CD4-positive, alpha-beta T cell treated with Interleukin-2 at 100 ng/mL for 4 hours (primary cell): ENCODE results near the gene ADH1B.
"Not testable (repeated sequence)": the region's sequence is repeated elsewhere in the genome, so short reads cannot be mapped to it uniquely, and the experiment has no call there.

Source experiments
- DNase-seq: peaks from one replicate; pipeline ENCODE4 v3.0.0-alpha.2; 2020; ENCODE audit warnings: low spot score

The ADH1B gene

DNA sequence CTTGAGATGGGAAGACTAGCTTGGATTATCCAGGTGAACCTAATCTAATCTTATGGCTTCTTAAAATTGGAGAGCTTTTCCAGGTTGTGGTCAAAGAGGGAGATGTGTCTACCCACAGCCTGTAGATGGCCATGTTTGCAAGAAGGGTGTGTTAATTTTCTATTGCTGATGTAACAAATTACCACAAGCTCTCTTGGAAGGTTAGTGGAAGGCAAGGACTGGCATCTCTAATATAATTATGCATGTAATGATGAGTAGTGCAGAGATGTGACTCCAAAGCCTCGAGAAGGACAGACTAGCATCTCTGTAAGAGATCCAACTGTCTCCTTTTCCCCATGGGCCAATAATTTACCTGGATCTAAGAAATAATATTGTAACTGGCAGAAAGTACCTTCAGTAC, 3.2 kb upstream of the ADH1B start:
- no peak for DNase-seq

DNA sequence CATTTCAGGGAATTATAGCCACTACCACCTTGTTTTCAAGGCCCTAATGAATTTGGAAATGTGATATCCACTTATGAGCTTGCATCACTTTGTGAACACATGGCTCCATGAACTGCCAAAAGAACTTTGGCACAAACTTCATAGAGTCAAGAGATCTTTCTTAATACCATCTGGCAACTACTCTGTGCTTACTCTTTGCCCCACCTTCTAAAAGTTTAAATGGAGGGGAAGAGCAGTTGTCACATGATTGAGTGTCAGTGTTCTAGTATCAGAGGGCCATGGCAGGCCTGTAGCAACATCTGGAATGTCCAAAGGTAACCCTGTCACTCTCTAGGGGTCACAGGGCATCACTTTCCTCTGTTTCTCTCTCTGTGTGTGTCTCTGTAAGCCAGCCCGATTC, 2.6 kb upstream of the ADH1B start:
- no peak for DNase-seq

DNA sequence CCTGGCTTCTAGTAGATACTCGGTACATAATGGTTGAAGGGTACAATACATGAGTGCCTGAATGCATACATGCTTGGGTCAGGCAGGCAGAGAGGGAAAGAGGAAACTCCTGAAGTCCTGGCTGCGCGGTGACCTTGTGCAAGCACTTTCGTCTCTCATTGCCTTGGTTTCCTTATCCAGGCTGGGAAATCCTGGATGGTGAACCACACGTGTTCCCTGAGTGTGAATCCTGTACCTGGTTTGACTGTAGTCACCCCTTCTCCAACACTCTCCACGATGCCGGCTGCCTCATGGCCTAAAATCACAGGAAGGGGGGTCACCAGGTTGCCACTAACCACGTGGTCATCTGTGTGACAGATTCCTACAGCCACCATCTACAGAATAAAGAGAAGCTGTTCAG, 3.4 kb downstream of the ADH1B start:
- not testable (repeated sequence) for DNase-seq

DNA sequence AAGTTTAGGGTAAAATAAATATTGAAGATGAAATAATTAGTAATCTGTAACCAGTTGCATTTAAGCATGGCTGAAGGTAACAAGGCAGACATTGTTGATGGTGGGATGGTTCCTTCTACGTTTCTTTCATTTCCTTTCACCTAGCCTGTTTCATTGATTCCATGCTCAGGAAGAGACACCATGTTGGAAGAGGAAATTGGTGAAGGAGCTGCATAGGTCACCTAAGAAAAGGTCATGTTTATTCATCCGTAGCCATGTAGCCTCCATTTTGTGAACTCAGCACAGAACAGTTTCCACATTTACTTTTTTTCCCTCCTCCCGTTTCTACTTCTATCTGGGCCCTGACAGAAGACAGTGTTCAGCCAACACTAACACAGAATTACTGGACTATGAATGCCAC, 3.8 kb downstream of the ADH1B start:
- DNase-seq = no peak

DNA sequence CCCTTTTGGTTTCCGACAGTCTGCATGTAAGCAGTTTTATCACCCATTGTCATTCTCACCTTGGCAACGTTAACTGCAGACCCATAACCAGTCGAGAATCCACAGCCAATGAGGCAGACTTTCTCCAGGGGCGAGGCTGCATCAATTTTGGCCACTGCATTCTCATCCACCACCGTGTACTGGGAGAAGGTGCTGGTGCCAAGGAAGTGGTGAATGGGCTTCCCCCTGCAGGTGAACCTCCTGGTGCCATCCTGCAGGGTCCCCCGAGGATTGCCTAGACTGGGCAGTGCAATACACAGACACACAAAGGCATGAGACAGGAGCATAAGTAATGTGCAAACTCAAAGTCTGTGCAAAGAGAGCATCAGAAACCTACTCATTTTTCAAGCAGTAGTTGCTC, 5.4 kb downstream of the ADH1B start:
- no peak for DNase-seq

DNA sequence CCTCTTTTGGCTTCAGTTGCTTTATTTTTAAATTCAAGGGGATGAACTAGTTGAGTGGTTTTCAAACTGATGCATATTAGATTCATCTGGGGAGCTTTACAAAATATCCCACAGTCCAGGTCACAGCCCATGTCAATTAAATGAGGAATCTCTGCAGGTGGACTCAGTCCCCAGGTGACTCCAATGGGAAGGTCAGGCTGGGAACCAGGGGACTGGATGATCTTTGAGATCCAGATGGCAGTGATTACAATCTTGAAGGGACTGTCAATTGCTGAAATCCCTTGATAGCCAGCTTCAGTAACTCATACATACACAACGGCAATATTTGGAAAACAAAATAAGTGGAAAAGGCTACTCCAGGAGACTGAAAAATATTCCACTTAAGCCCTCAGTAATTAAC, 7.0 kb downstream of the ADH1B start:
- no peak for DNase-seq

DNA sequence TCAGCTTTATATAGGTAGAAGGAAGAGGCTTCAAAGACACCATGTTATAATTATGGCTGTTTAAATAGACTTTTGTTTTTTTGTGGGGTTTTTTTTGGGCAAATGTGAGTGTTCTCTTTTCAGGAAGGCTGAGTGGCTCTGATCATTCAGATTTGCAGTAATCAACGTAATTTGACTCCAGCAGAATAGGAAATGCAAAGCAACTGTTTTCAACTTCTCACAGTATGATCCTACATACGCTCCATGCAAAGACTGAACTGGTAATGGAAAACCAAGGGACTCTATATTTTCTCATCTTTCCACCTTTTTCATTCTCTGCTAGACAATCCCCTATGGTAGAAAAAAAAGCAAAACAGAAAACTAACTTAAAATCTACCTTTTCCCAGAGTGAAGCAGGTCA, 10.8 kb downstream of the ADH1B start:
- no peak for DNase-seq

DNA sequence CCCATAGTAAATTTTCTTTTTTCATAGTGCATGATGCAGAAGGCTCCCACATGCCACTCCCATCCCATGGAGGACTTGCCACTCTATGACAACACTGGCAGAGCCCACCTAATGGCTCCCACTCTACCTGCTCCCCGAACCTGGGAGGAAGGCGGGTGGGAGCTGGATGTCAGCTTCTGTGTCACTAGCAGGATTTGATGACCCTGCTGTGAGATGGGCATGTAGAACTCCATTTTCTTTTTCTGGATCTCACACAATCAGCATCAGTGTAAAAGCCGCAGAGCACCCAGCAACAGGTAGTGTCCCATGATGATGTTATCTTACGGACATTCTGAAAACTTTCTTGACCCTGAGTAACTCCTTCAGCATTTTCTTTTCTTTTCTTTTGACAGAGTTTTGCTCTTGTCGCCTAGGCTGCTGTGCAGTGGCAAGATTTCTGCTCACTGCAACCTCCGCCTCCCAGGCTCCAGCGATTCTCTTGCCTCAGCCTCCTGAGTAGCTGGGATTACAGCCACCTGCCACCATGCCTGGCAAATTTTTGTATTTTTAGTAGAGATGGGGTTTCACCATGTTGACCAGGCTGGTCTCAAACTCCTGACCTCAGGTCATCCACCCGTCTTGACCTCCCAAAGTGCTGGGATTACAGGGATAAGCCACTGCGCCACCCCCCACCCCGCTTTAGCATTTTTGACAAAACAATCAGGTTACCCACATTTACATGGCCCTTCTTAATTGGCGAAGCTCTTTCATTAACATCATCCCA, 15.4 kb downstream of the ADH1B start:
- no peak for DNase-seq

DNA sequence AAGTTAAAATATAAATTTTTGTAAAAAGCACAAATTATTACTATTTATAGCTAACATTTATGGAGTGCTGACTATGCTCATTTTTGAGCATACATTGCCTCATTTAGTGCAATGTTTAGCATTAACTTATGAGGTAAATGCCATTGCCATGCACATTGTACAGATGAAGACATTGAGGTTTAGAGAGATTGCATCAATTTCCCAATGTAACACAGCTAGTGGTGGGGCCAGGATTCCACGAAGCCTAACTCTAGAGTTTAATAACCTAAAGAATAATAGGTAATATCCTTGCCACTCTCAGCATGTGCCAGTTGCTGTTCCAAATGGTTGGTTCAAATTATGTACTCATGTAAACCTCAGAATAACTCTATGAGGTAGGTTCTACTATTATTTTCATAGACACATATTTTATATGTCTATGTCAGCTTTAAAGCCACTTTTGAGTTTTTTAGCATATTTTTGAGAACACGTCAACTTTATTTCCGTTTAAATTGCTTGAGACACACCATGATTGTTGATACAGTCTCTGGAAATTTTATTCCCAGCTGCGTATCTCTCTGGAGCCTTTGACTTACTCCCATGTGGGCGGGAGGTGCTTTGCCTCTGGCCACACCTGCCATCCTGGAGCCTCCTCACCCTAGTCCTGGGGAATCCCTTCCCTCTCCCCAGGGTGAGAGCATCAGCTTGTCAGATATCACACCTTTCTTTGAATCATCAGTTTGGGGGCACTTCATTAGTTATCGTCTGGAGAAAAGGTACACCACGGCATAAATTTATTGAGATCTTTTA, 19.6 kb downstream of the ADH1B start:
- no peak for DNase-seq

DNA sequence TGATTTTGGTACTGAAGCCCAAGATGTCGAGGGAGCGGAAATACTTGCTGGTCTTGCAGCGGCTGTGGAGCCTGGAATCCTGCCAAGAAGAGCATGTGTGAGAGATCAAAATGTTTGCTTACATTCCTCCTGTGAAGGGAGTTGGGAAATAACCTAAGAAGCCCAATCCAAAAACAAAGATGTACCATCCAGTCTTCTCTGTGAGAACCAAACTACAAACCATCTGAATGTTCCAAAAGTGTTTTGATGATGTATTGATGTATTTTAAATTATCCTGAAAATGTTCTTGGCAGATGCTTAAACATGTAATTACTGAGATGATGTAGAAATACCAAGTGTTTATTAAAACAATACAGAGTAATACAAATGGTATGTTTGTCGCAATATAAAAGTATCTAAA, 20.3 kb downstream of the ADH1B start:
- no peak for DNase-seq

DNA sequence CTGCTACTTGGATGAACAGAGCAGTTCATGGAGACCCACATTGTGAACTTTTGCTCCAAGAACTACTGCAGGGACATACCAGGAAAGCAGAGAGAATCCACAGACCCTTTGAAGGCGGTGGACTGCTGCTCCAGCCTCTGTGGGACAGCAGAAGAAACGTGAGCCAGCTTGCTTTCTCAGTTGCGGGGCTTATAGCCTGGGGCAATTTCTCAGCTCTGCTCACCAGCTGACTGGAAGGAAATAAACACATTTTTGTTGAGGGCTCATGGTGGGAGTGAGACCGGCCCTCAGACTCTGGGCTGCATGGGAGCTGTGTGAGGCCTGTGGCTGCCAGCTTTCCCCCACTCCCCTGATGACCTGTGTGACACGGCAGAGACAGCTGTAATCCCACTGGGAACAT, 27.8 kb downstream of the ADH1B start:
- DNase-seq = no peak

DNA sequence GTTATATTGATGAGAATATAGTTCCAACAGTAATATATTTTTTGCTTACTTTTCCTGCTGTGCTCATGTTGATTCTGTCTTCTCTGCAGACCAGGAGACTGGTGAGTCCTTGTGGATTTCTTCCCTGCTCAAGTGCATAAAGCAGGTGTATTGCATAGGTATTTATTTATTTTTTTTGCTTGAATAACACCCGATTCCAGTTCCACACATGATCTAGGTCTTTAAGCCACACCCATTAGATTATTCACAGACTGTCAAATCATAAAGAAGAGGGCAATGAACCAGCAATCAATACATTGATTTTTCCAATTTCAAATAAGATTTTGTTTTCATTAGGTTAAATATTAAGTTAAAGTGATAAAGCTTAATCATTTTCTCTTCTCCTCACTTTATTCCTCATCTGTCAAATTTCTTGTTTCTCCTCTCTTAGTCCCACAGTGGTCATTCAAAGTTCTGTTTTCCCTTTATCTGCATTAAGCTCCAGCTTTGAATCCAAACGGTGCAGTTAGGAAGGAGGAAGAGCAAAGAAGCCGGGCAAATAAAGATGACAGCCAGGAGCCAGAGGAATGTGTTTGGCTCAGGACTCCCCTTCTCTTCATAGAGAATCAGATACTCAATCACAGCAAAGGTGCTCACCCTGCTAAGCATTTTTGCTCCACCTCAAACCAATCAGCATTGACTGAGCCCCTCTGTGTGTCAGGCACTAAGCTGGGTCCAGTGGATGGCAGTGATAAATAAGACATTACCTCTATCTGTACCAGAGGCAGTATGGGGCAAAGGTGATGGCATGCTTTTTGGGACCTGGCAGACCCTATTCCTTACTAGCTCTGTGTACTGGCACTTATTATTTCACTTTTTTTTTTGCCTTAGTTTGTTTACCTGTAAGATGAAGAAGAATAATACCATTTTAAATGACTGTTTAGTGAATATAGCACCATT, 30.1 kb downstream of the ADH1B start, which contains the start of gene ADH1A:
Gene ADH1A, minus strand, starts transcription at position 138 of the 939 bp plus-strand sequence. Its CDS starts 71 bp downstream, at position 67.
- no peak for DNase-seq

DNA sequence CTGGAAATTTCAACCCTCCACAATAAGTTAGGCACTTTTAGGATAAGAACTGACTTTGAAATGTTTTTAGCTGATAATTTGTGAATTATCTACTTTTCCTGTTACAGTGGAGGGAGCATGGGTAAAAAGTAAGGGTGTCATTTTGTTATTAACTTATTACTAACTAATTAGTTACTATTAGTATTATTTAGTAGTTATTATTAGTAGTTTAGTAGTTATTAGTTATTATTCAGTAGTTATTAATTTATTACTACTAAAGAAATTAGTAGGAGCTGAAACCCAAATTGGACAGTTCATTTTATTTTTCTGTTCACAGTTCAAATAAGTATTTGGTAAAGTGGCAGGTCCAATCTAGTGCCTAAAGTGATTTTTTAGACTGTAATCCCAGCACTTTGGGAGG, 35.8 kb downstream of the ADH1B start:
- no peak for DNase-seq

DNA sequence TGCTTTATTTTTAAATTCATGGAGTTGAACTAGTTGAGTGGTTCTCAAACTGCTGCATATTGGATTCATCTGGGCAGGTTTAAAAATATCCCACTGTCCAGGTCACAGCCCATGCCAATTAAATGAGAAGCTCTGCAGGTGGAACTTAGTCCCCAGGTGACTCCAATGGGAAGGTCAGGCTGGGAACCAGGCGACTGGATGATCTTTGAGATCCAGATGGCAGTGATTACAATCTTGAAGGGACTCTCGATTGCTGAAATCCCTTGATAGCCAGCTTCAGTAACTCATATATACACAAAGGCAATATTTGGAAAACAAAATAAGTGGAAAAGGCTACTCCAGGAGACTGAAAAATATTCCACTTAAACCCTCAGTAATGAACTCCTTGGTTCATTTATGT, 38.5 kb downstream of the ADH1B start:
- DNase-seq = no peak

DNA sequence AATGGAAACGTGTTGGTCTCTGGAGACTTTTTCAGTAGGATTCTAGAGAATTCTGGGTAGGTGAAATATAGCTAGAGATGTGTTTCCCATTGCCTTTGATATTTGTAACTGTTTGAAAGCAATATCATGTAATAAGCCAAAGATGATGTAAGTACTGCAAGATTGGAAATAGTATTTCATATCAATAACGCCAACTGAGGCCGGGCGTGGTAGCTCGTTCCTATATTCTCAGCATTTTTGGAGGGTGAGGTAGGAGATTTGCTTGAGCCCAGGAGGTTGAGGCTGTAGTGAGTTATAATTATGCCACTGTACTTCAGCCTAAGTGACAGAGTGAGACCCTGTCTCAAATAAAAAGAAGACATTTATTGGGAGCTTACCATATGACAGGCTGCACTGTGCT, 39.9 kb downstream of the ADH1B start:
- no peak for DNase-seq

DNA sequence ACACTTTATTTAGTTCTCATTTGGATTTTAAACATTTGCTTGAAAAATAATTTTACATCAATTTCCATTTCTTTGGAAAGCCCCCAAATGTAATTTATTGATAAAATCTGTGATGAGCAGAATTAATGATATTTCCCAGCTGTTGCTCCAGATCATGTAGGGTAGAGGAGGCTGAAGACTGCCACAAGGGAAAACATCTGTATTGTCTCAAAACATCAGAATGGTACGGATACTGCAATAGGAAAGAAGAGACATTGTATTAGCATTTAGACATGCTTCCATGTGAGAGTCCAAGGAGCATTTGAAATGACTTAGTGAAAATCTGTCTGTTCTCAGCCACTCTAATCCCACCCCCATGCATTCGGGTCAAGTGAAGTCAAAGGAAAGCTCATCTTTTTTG, 44.8 kb downstream of the ADH1B start:
- no peak for DNase-seq

DNA sequence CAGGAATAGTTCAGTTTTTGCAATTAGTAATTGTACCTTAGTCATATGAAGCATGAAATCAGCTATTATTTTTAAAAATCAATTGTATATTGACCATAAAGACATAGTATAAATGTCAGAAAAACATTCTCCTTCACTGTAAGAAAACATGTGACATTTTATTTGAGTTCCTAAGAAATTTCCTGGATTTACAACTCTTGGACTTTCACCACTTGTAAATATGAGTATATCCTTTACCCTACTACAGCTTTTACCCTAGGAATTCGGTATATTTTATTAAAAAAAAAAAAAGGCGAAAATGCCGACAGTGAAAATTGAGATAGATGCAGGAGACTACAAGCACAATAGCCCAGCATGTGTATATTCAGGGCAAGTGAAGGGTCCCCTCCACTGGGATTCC, 45.3 kb downstream of the ADH1B start:
- DNase-seq = no peak

DNA sequence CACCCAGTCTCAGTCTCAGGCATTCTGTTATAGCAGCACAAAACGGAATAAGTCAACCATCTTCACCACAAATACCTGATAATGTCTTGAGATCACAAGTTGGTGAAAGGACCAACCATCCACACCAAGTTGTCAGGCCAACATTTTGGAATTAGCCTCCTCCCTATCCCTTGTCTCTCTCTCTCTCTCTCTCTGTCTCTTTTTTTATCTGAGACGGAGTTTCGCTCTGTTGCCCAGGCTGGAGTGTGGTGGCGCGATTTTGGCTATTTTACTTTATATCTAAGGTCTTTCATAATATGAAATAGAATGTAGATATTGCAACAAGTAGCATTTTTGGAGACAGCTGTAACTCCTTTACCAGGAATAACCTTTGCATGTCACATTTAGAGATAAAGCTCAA, 46.2 kb downstream of the ADH1B start:
- DNase-seq = no peak

DNA sequence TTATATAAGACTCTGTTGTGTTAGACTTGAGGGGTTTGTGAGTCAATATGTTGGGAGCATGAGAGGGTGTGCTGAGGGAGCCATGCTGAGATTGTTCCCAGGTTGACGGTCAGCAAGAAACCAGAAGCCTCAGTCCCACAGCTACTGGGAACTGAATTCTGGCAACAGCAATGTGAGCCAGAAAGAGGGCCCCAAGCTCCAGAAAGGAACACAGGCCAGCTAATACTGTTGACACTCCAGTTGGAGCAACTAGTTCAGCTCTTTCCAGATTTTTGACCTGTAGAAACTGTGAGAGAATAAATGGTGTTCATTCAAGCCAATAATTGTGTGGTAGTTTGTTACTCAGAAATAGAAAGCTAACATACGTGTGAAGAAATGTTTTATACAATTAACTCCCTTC, 47.5 kb downstream of the ADH1B start:
- no peak for DNase-seq

DNA sequence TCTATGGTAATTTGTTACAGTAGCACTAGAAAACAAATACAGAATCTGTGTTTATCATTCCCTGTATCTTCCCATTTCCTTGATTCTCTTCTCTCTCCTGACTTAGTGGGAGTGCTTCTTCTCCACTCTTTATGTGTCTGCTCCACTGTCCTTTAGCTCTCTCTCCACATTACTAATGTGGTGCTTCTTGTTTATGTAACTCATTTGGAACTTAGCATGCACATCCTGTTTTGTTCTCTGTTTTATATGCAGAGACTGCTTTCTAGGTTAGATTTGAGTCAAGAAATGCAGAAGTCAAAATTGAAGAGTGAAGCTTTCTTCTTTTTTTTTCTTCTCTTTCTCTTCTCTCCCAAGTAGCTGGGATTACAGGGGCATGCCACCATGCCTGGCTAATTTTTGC, 56.3 kb downstream of the ADH1B start:
- DNase-seq = no peak
